Activated CD8-positive, alpha-beta memory T cell treated with anti-CD3 and anti-CD28 coated beads, Interleukin-2, amount 50 U/mL, for 24 hours (primary cell): ENCODE measurements around the gene B4GALNT2.

Experiments
- DNase-seq: peaks from one replicate; pipeline ENCODE4 v3.0.0-alpha.2; 2020; ENCODE audit errors: extremely low read depth

B4GALNT2 gene

GRCh38 chr17:49210158-49211029 lies 77.8 kb downstream of the B4GALNT2 start, which contains the start of the genes ABI3 and GNGT2:
ABI3 (plus strand) TSS chr17:49210707; CDS start chr17:49210725, 18 bp downstream.
GNGT2 (minus strand) TSS chr17:49210574; CDS start chr17:49207422, 3,152 bp downstream.
- DNase-seq = no peak

GRCh38 chr17:49213399-49213798 lies 80.8 kb downstream of the B4GALNT2 start:
- no peak for DNase-seq

- DNase-seq = no peak
Measured at GRCh38 chr17:49213847-49214246, 81.3 kb downstream of the B4GALNT2 start.

- DNase-seq = no peak
Measured at GRCh38 chr17:49214676-49215360, 82.2 kb downstream of the B4GALNT2 start.

- no peak for DNase-seq
Measured at GRCh38 chr17:49216482-49216881, 83.9 kb downstream of the B4GALNT2 start.

GRCh38 chr17:49216953-49217650 lies 84.5 kb downstream of the B4GALNT2 start:
- DNase-seq = no peak

- DNase-seq = no peak
Measured at GRCh38 chr17:49217651-49218413, 85.3 kb downstream of the B4GALNT2 start.

GRCh38 chr17:49218941-49219913 lies 86.7 kb downstream of the B4GALNT2 start:
- no peak for DNase-seq

- no peak for DNase-seq
Measured at GRCh38 chr17:49219987-49220386, 87.4 kb downstream of the B4GALNT2 start.

- no peak for DNase-seq
Measured at GRCh38 chr17:49223168-49223516, 90.6 kb downstream of the B4GALNT2 start.

GRCh38 chr17:49223517-49224197 lies 91.1 kb downstream of the B4GALNT2 start:
- no peak for DNase-seq

GRCh38 chr17:49224198-49224996 lies 91.8 kb downstream of the B4GALNT2 start:
- DNase-seq = no peak

- no peak for DNase-seq
Measured at GRCh38 chr17:49224997-49225337, 92.4 kb downstream of the B4GALNT2 start.

GRCh38 chr17:49225554-49226236 lies 93.1 kb downstream of the B4GALNT2 start:
- no peak for DNase-seq
